ENCODE results near the gene GCK. TPM values are rescaled to one million over a fixed set of nuclear protein-coding genes. Genes with fewer than 3 reads are reported as not detected.

Gene GCK
- total RNA-seq, 1 donor from 2014 or later, result 43.9 TPM

- H3K4me3 Mint-ChIP-seq (ENCODE audit: unreplicated experiment), result peak overlapping the region; percentile 28
Observed at GRCh38 chr7:44217852-44218402, 28.7 kb upstream of the GCK start.

DNA sequence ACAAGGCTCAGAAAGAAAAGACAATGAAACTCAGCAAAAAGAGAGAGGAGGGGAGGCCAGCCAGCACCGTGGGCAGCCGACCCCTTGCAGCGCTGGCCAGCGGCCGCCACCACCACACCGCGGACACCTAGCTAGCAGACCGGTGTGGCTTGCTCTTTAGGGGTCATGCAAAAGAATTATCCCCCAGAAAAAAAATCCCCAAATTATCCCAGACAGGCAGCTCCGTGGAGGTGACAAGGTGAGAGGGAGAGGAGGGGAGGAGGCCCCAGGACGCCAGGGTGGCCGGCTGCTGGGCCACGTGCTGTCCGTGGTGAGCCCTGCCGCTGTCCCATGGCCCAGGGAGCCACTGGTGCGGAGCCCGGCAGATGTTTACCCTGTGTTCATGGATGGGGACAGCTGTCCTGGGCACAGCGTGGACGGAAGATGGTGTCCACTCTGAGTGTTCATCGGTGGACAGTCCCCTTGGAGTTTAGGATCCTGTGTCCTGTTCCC is 28.0 kb upstream of the GCK start:
- H3K27me3 Mint-ChIP-seq (ENCODE audit: unreplicated experiment), result peaks cover 10% of the 10 kb centered on the region
- DNase-seq, result peak; percentile 19
- TF ChIP-seq CTCF (IDR thresholded peaks at IDR 0.05; ENCODE audit: partially characterized antibody, unreplicated experiment), result no peak
- peaks cover 22% of the 10 kb centered on the region for H3K4me1 Mint-ChIP-seq (ENCODE audit: low read depth, unreplicated experiment)
- peaks cover 12% of the 10 kb centered on the region for H3K9me3 Mint-ChIP-seq (ENCODE audit: unreplicated experiment)
- no peak overlapping the region for H3K4me3 Mint-ChIP-seq (ENCODE audit: unreplicated experiment)
- H3K27ac Mint-ChIP-seq (ENCODE audit: unreplicated experiment), result peak overlapping the region; percentile 70
- no peaks in the 10 kb centered on the region for H3K36me3 Mint-ChIP-seq (ENCODE audit: unreplicated experiment)

More at GRCh38 chr7:44217852-44218402, 28.7 kb upstream of the GCK start:
- peak overlapping the region; percentile 97 for H3K27ac Mint-ChIP-seq (ENCODE audit: unreplicated experiment)
- H3K27me3 Mint-ChIP-seq (ENCODE audit: unreplicated experiment), result peaks cover 10% of the 10 kb centered on the region
- peaks cover 12% of the 10 kb centered on the region for H3K9me3 Mint-ChIP-seq (ENCODE audit: unreplicated experiment)
- no peaks in the 10 kb centered on the region for H3K36me3 Mint-ChIP-seq (ENCODE audit: unreplicated experiment)
- DNase-seq, result peak; percentile 14
- no peak for TF ChIP-seq CTCF (IDR thresholded peaks at IDR 0.05; ENCODE audit: partially characterized antibody, unreplicated experiment)
- H3K4me1 Mint-ChIP-seq (ENCODE audit: low read depth, unreplicated experiment), result peaks cover 22% of the 10 kb centered on the region

DNA sequence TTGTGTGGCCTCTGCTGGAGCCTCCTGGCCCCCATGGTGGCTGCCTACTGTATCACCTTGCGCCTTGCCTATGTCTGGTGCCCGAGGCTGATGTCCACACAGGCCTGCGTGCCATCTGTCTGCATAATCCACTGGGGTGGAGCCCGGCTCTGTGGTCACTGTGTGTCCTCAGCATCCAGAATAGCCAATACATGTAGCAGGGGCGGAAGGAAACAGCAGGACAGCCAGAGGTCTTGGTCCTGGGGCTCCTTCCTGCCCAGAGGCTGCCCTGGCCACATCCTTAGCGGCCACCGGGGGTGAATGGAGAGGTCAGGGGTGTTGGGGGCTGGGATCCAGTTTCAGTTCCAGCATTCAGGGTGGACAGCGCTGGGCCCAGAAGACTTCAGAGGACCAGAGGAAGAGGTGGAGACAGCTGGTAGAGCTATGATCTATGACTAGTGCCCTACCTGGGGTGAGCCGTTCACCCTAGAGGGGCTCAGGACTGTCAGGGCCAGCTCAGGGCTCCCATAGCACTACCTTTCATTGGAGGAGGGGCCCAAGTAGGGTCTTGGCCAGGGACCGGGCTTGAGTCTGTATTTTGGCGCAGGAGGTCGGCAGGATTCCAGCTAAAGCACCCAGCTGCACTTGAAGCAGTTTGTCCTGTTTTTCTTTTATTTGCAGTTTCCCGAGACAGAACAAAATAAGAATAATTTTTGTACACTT is 27.4 kb upstream of the GCK start:
- peak overlapping the region; percentile 70 for H3K27ac Mint-ChIP-seq (ENCODE audit: unreplicated experiment)
- peaks cover 12% of the 10 kb centered on the region for H3K9me3 Mint-ChIP-seq (ENCODE audit: unreplicated experiment)
- peak; percentile 20 for DNase-seq
- H3K4me3 Mint-ChIP-seq (ENCODE audit: unreplicated experiment), result no peak overlapping the region
- H3K4me1 Mint-ChIP-seq (ENCODE audit: low read depth, unreplicated experiment), result peaks cover 17% of the 10 kb centered on the region
- no peaks in the 10 kb centered on the region for H3K36me3 Mint-ChIP-seq (ENCODE audit: unreplicated experiment)
- peaks cover 8% of the 10 kb centered on the region for H3K27me3 Mint-ChIP-seq (ENCODE audit: unreplicated experiment)
- TF ChIP-seq CTCF (IDR thresholded peaks at IDR 0.05; ENCODE audit: partially characterized antibody, unreplicated experiment), result no peak

- Mint-ChIP-seq H3K4me3 (ENCODE audit: unreplicated experiment) (no peak overlapping the region), H3K4me1 (ENCODE audit: low read depth, unreplicated experiment) (peaks cover 18% of the 10 kb centered on the region), H3K27ac (ENCODE audit: unreplicated experiment) (peak overlapping the region; percentile 28), H3K9me3 (ENCODE audit: unreplicated experiment) (peaks cover 14% of the 10 kb centered on the region), H3K36me3 (ENCODE audit: unreplicated experiment) (no peaks in the 10 kb centered on the region), H3K27me3 (ENCODE audit: unreplicated experiment) (peaks cover 9% of the 10 kb centered on the region)
- TF ChIP-seq CTCF (IDR thresholded peaks at IDR 0.05; ENCODE audit: partially characterized antibody, unreplicated experiment), result no peak
- no peak for DNase-seq
Observed at GRCh38 chr7:44216019-44216418, 26.8 kb upstream of the GCK start.

GRCh38 chr7:44215531-44215930 is 26.3 kb upstream of the GCK start:
- Mint-ChIP-seq H3K36me3 (ENCODE audit: unreplicated experiment) (no peaks in the 10 kb centered on the region), H3K4me1 (ENCODE audit: low read depth, unreplicated experiment) (peaks cover 18% of the 10 kb centered on the region), H3K4me3 (ENCODE audit: unreplicated experiment) (no peak overlapping the region), H3K27me3 (ENCODE audit: unreplicated experiment) (peaks cover 8% of the 10 kb centered on the region), H3K27ac (ENCODE audit: unreplicated experiment) (peak overlapping the region; percentile 28), H3K9me3 (ENCODE audit: unreplicated experiment) (peaks cover 14% of the 10 kb centered on the region)
- DNase-seq, result no peak
- TF ChIP-seq CTCF (IDR thresholded peaks at IDR 0.05; ENCODE audit: partially characterized antibody, unreplicated experiment), result no peak

Measured in glutamatergic neuron (in vitro differentiated cells).